B cell (primary cell): ENCODE results near the gene KCTD10. TPM values are rescaled to one million over a fixed set of nuclear protein-coding genes. Genes with fewer than 3 reads are reported as not detected.

ENCODE experiments used
- ATAC-seq: fragments of 200-7000 bp; cut with Tn5 transposase; one replicate; pipeline ENCODE4 v1.10.0; 2021; ENCODE audit warnings: low read depth, mild to moderate bottlenecking, moderate number of reproducible peaks, moderate library complexity
- CTCF ChIA-PET: fragments of 350-600 bp; sonication (Branson Sonifier 250); formaldehyde crosslinking; loops from one replicate; lab custom pipeline; 2021; ENCODE audit warnings: antibody characterized with exemption, inconsistent platforms; lab: Charles Lee
- POLR2A ChIA-PET: fragments of 350-600 bp; sonication (Branson Sonifier 250); formaldehyde crosslinking; loops from one replicate; lab custom pipeline; 2021; ENCODE audit warnings: antibody characterized with exemption; lab: Charles Lee
- DNase-seq: peaks from one replicate; pipeline ENCODE4 v3.0.0; 2013
- H2AFZ ChIP-seq: 2 replicates; pipeline ENCODE4 v1.6.1; 2012; ENCODE audit warnings: mild to moderate bottlenecking, low read depth, low read length; ENCODE audit not compliant: insufficient read depth, poor library complexity, severe bottlenecking
- H3K27ac ChIP-seq, 2 donors: 1 replicate in 1 of 2; 2 replicates in 1 of 2; pipeline ENCODE4 v1.5.1; 2012 to 2013; ENCODE audit warnings: low read length in 2 of 2, mild to moderate bottlenecking in 2 of 2, moderate library complexity in 1 of 2
- H3K27me3 ChIP-seq, 4 experiments: fragments of 200-600 bp in 1 of 4; sonication (generic) in 1 of 4; replicated peaks in 1 of 4; 1 replicate in 2 of 4; 2 replicates in 2 of 4; pipeline versions ENCODE4 v1.6.1 to v1.7.0; 2013 to 2016; ENCODE audit warnings: low read length in 3 of 4, mild to moderate bottlenecking in 2 of 4, mixed read lengths in 1 of 4, moderate library complexity in 1 of 4; ENCODE audit not compliant: insufficient read depth in 4 of 4, control insufficient read depth in 3 of 4; ENCODE audit errors: control extremely low read depth in 1 of 4
- H3K36me3 ChIP-seq, 2 experiments: replicated peaks in 1 of 2; 1 replicate in 1 of 2; 2 replicates in 1 of 2; pipeline versions ENCODE4 v1.6.1 to v1.7.1; 2013; ENCODE audit warnings: low read length in 1 of 2; ENCODE audit not compliant: insufficient read depth in 2 of 2, control insufficient read depth in 1 of 2; ENCODE audit errors: control extremely low read depth in 1 of 2, extremely low read depth in 1 of 2
- H3K4me1 ChIP-seq, 2 donors: fragments of 200-600 bp in 1 of 2; sonication (generic) in 1 of 2; 1 replicate in 1 of 2; 2 replicates in 1 of 2; pipeline versions ENCODE4 v1.5.1 to v1.6.1; 2013 to 2017; ENCODE audit warnings: low read length in 2 of 2; ENCODE audit not compliant: control insufficient read depth in 2 of 2, insufficient read depth in 2 of 2
- H3K4me2 ChIP-seq: replicated peaks from 2 replicates; pipeline ENCODE3; 2012; ENCODE audit warnings: mild to moderate bottlenecking, low read depth, low read length; ENCODE audit not compliant: poor library complexity, severe bottlenecking
- H3K4me3 ChIP-seq, 5 experiments: fragments of 200-600 bp in 1 of 5; sonication (generic) in 1 of 5; 1 replicate in 3 of 5; 2 replicates in 2 of 5; pipeline versions ENCODE4 v1.5.1 to v1.7.0; 2011 to 2016; ENCODE audit warnings: low read length in 4 of 5, mild to moderate bottlenecking in 4 of 5, low read depth in 2 of 5, control low read depth in 1 of 5, moderate library complexity in 1 of 5; ENCODE audit not compliant: insufficient read depth in 1 of 5; ENCODE audit errors: control extremely low read depth in 1 of 5, extremely low read depth in 1 of 5
- H3K79me2 ChIP-seq: fragments of 200-600 bp; sonication (generic); one replicate; pipeline ENCODE4 v1.6.0; 2016; ENCODE audit warnings: low read length; ENCODE audit not compliant: control insufficient read depth, insufficient read depth
- H3K9ac ChIP-seq: fragments of 200-600 bp; sonication (generic); 2 replicates; pipeline ENCODE4 v1.6.1; 2017; ENCODE audit warnings: mild to moderate bottlenecking, low read length, moderate library complexity
- H3K9me3 ChIP-seq, 3 donors: one replicate each; pipeline versions ENCODE4 v1.6.1 to v1.7.1; 2013; ENCODE audit warnings: low read length in 2 of 3; ENCODE audit not compliant: control insufficient read depth in 2 of 3, insufficient read depth in 1 of 3; ENCODE audit errors: control extremely low read depth in 1 of 3
- H4K20me1 ChIP-seq: 2 replicates; pipeline ENCODE4 v1.6.0; 2012; ENCODE audit warnings: mild to moderate bottlenecking, low read length; ENCODE audit not compliant: insufficient read depth, control insufficient read depth, poor library complexity, severe bottlenecking
- H3K27ac Mint-ChIP-seq: one replicate; pipeline ENCODE4 v1.8.0; 2021; ENCODE audit warnings: mixed read lengths
- H3K27me3 Mint-ChIP-seq: one replicate; pipeline ENCODE4 v1.8.0; 2021; ENCODE audit warnings: mixed read lengths
- H3K4me1 Mint-ChIP-seq: one replicate; pipeline ENCODE4 v1.8.0; 2021; ENCODE audit warnings: mixed read lengths
- H3K4me3 Mint-ChIP-seq: one replicate; pipeline ENCODE4 v1.8.0; 2021; ENCODE audit warnings: mixed read lengths
- H3K9me3 Mint-ChIP-seq: one replicate; pipeline ENCODE4 v1.8.0; 2022; ENCODE audit warnings: mixed read lengths; ENCODE audit not compliant: insufficient read depth
- EZH2 ChIP-seq: IDR thresholded peaks from 2 replicates; pipeline ENCODE4 v1.6.1; 2012; ENCODE audit warnings: borderline replicate concordance, low read depth, mild to moderate bottlenecking, moderate library complexity, low read length; ENCODE audit not compliant: insufficient read depth, poor library complexity, severe bottlenecking
- WGBS: methylation state at CpG from one replicate; pipeline ENCODE4 v1.1.5; 2013; ENCODE audit warnings: missing lambda C conversion rate; ENCODE audit not compliant: insufficient coverage; 5-methylcytosine and 5-hydroxymethylcytosine counted together
- intact Hi-C: fragments of 100-400 bp; cut with micrococcal nuclease; formaldehyde crosslinking; loops from one replicate; pipeline ENCODE4 v1.10.0; 2022
- polyA plus RNA-seq: library from polyadenylated mRNA; depleted of rRNA; stranded (reverse); fragments of >200 nt; gene quantifications from 2 replicates; pipeline ENCODE4 v1.2.3, GENCODE V29; 2012
- total RNA-seq, 2 donors: library from RNA; stranded (reverse); fragments of 120-200 nt in 1 of 2; gene quantifications; 1 replicate in 1 of 2; 2 replicates in 1 of 2; pipeline versions ENCODE4 v1.2.3 to v1.2.4, GENCODE V29; 2013 to 2022
- TF ChIP-seq, protein P1 (sequence below): fragments of 200-600 bp; IDR thresholded peaks from one replicate; pipeline ENCODE4 v1.8.0; 2022; ENCODE audit warnings: antibody characterized with exemption, mild to moderate bottlenecking

KCTD10 gene
- total and polyA plus RNA-seq, 2 donors (not counting 1 experiment from before 2014, with no cell fraction given), result 15.4 to 30.9 TPM

DNA sequence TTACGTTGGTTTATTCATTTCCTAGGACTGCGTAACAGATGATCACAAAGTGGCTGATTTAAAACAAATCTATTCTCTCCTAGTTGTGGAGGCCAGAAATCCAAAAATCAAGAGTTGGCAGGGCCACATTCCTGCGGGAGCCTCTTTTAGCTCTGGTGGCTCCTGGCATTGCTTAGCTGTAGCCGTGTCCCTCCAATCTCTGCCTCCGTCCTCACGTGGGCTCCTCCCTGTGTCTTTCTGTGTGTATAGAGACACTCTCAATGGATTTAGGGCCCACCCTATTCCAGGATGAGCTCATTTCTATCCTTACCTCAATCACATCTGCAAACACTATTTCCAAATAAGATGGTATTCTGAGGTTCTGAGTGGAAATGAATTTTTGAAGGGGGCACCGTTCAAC is 42.5 kb downstream of the KCTD10 start:
- CTCF ChIA-PET, result interaction anchor here (0.7 to 2.0 kb wide), 4 partner anchors 8 to 341 kb away, joined by 3 to 6 read pairs (median 4); no protein-coding TSS in a partner anchor
- Mint-ChIP-seq H3K9me3 (peaks cover 4% of the 10 kb centered on the region), H3K27ac (no peak overlapping the region), H3K4me1 (peaks cover 8% of the 10 kb centered on the region), H3K4me3 (no peak overlapping the region), H3K27me3 (no peaks in the 10 kb centered on the region)
- Histone ChIP-seq H3K9ac (no peak overlapping the region), H4K20me1 (no peaks in the 10 kb centered on the region), H3K4me2 (no peak overlapping the region), H3K36me3 (no peaks in the 10 kb centered on the region), H3K27ac (no peak overlapping the region), H3K79me2 (no peaks in the 10 kb centered on the region), H3K4me3 (no peak overlapping the region), H3K9me3 (peaks cover 0 to 6% (median 0%) of the 10 kb centered on the region in 3 donors), H3K27me3 (peaks cover 0 to 5% (median 0%) of the 10 kb centered on the region in 4 experiments), H3K4me1 (peaks cover 5 to 7% of the 10 kb centered on the region in 2 donors), H2AFZ (no peak overlapping the region)
- intact Hi-C loops, result no loop called here
- DNase-seq, result no peak
- WGBS, result 98% methylated on average over 4 of the region's 7 CpGs
- TF ChIP-seq, protein P1, sequence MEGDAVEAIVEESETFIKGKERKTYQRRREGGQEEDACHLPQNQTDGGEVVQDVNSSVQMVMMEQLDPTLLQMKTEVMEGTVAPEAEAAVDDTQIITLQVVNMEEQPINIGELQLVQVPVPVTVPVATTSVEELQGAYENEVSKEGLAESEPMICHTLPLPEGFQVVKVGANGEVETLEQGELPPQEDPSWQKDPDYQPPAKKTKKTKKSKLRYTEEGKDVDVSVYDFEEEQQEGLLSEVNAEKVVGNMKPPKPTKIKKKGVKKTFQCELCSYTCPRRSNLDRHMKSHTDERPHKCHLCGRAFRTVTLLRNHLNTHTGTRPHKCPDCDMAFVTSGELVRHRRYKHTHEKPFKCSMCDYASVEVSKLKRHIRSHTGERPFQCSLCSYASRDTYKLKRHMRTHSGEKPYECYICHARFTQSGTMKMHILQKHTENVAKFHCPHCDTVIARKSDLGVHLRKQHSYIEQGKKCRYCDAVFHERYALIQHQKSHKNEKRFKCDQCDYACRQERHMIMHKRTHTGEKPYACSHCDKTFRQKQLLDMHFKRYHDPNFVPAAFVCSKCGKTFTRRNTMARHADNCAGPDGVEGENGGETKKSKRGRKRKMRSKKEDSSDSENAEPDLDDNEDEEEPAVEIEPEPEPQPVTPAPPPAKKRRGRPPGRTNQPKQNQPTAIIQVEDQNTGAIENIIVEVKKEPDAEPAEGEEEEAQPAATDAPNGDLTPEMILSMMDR, result no peak
- TF ChIP-seq EZH2, result no peak
- no peak for ATAC-seq
- POLR2A ChIA-PET, result no interaction called here

DNA sequence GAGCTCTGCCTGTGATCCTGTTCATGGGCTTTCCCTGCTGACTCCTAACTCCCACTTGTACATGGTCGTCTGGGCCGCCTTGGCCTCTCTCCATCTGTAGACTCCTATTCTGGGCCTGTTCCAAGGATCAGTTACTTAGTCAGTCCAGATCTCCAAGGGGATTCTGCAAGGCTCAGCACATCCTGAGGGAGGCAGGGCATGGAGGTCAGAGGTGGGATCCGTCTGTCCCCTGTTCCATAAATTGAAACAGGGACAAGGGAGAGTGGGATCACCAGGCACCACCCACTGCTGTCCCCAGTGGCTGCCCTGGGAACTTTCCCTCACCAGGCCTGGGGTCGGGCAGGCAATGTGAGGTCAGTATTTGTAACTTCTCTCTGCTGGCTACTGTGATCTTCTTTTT is 43.5 kb downstream of the KCTD10 start:
- H3K9me3 Mint-ChIP-seq, result peaks cover 4% of the 10 kb centered on the region
- Histone ChIP-seq H3K9ac (no peak overlapping the region), H3K79me2 (no peaks in the 10 kb centered on the region), H3K4me2 (no peak overlapping the region), H3K4me1 (peaks cover 5 to 7% of the 10 kb centered on the region in 2 donors), H2AFZ (peak overlapping the region; percentile 85), H3K4me3 (no peak overlapping the region), H4K20me1 (no peaks in the 10 kb centered on the region), H3K36me3 (no peaks in the 10 kb centered on the region), H3K9me3 (peaks cover 0 to 6% (median 0%) of the 10 kb centered on the region in 3 donors), H3K27ac (no peak overlapping the region), H3K27me3 (peaks cover 0 to 5% (median 0%) of the 10 kb centered on the region in 4 experiments)
- WGBS, result 93% methylated on average over 4 of the region's 4 CpGs
- H3K27ac Mint-ChIP-seq, result no peak overlapping the region
- intact Hi-C loops, result no loop called here
- peaks cover 8% of the 10 kb centered on the region for H3K4me1 Mint-ChIP-seq
- TF ChIP-seq, protein P1, result no peak
- TF ChIP-seq EZH2, result no peak
- ChIA-PET CTCF (interaction anchor here (0.7 to 1.5 kb wide), 8 partner anchors 9 to 412 kb away, joined by 3 to 10 read pairs (median 4); no protein-coding TSS in a partner anchor), POLR2A (no interaction called here)
- no peak overlapping the region for H3K4me3 Mint-ChIP-seq
- H3K27me3 Mint-ChIP-seq, result no peaks in the 10 kb centered on the region
- DNase-seq, result no peak
- ATAC-seq, result no peak
